B cell (primary cell): ENCODE measurements around the gene MLXIP. TPM values are rescaled to one million over a fixed set of nuclear protein-coding genes. Genes with fewer than 3 reads are reported as not detected.

ENCODE experiments used
- ATAC-seq: fragments of 200-7000 bp; cut with Tn5 transposase; one replicate; pipeline ENCODE4 v1.10.0; 2021; ENCODE audit warnings: low read depth, mild to moderate bottlenecking, moderate number of reproducible peaks, moderate library complexity
- CTCF ChIA-PET: fragments of 350-600 bp; sonication (Branson Sonifier 250); formaldehyde crosslinking; loops from one replicate; lab custom pipeline; 2021; ENCODE audit warnings: antibody characterized with exemption, inconsistent platforms; lab: Charles Lee
- POLR2A ChIA-PET: fragments of 350-600 bp; sonication (Branson Sonifier 250); formaldehyde crosslinking; loops from one replicate; lab custom pipeline; 2021; ENCODE audit warnings: antibody characterized with exemption; lab: Charles Lee
- DNase-seq: peaks from one replicate; pipeline ENCODE4 v3.0.0; 2013
- H2AFZ ChIP-seq: 2 replicates; pipeline ENCODE4 v1.6.1; 2012; ENCODE audit warnings: mild to moderate bottlenecking, low read depth, low read length; ENCODE audit not compliant: insufficient read depth, poor library complexity, severe bottlenecking
- H3K27ac ChIP-seq, 2 donors: 1 replicate in 1 of 2; 2 replicates in 1 of 2; pipeline ENCODE4 v1.5.1; 2012 to 2013; ENCODE audit warnings: low read length in 2 of 2, mild to moderate bottlenecking in 2 of 2, moderate library complexity in 1 of 2
- H3K27me3 ChIP-seq, 4 experiments: fragments of 200-600 bp in 1 of 4; sonication (generic) in 1 of 4; replicated peaks in 1 of 4; 1 replicate in 2 of 4; 2 replicates in 2 of 4; pipeline versions ENCODE4 v1.6.1 to v1.7.0; 2013 to 2016; ENCODE audit warnings: low read length in 3 of 4, mild to moderate bottlenecking in 2 of 4, mixed read lengths in 1 of 4, moderate library complexity in 1 of 4; ENCODE audit not compliant: insufficient read depth in 4 of 4, control insufficient read depth in 3 of 4; ENCODE audit errors: control extremely low read depth in 1 of 4
- H3K36me3 ChIP-seq, 2 experiments: replicated peaks in 1 of 2; 1 replicate in 1 of 2; 2 replicates in 1 of 2; pipeline versions ENCODE4 v1.6.1 to v1.7.1; 2013; ENCODE audit warnings: low read length in 1 of 2; ENCODE audit not compliant: insufficient read depth in 2 of 2, control insufficient read depth in 1 of 2; ENCODE audit errors: control extremely low read depth in 1 of 2, extremely low read depth in 1 of 2
- H3K4me1 ChIP-seq, 2 donors: fragments of 200-600 bp in 1 of 2; sonication (generic) in 1 of 2; 1 replicate in 1 of 2; 2 replicates in 1 of 2; pipeline versions ENCODE4 v1.5.1 to v1.6.1; 2013 to 2017; ENCODE audit warnings: low read length in 2 of 2; ENCODE audit not compliant: control insufficient read depth in 2 of 2, insufficient read depth in 2 of 2
- H3K4me2 ChIP-seq: replicated peaks from 2 replicates; pipeline ENCODE3; 2012; ENCODE audit warnings: mild to moderate bottlenecking, low read depth, low read length; ENCODE audit not compliant: poor library complexity, severe bottlenecking
- H3K4me3 ChIP-seq, 5 experiments: fragments of 200-600 bp in 1 of 5; sonication (generic) in 1 of 5; 1 replicate in 3 of 5; 2 replicates in 2 of 5; pipeline versions ENCODE4 v1.5.1 to v1.7.0; 2011 to 2016; ENCODE audit warnings: low read length in 4 of 5, mild to moderate bottlenecking in 4 of 5, low read depth in 2 of 5, control low read depth in 1 of 5, moderate library complexity in 1 of 5; ENCODE audit not compliant: insufficient read depth in 1 of 5; ENCODE audit errors: control extremely low read depth in 1 of 5, extremely low read depth in 1 of 5
- H3K79me2 ChIP-seq: fragments of 200-600 bp; sonication (generic); one replicate; pipeline ENCODE4 v1.6.0; 2016; ENCODE audit warnings: low read length; ENCODE audit not compliant: control insufficient read depth, insufficient read depth
- H3K9ac ChIP-seq: fragments of 200-600 bp; sonication (generic); 2 replicates; pipeline ENCODE4 v1.6.1; 2017; ENCODE audit warnings: mild to moderate bottlenecking, low read length, moderate library complexity
- H3K9me3 ChIP-seq, 3 donors: one replicate each; pipeline versions ENCODE4 v1.6.1 to v1.7.1; 2013; ENCODE audit warnings: low read length in 2 of 3; ENCODE audit not compliant: control insufficient read depth in 2 of 3, insufficient read depth in 1 of 3; ENCODE audit errors: control extremely low read depth in 1 of 3
- H4K20me1 ChIP-seq: 2 replicates; pipeline ENCODE4 v1.6.0; 2012; ENCODE audit warnings: mild to moderate bottlenecking, low read length; ENCODE audit not compliant: insufficient read depth, control insufficient read depth, poor library complexity, severe bottlenecking
- H3K27ac Mint-ChIP-seq: one replicate; pipeline ENCODE4 v1.8.0; 2021; ENCODE audit warnings: mixed read lengths
- H3K27me3 Mint-ChIP-seq: one replicate; pipeline ENCODE4 v1.8.0; 2021; ENCODE audit warnings: mixed read lengths
- H3K4me1 Mint-ChIP-seq: one replicate; pipeline ENCODE4 v1.8.0; 2021; ENCODE audit warnings: mixed read lengths
- H3K4me3 Mint-ChIP-seq: one replicate; pipeline ENCODE4 v1.8.0; 2021; ENCODE audit warnings: mixed read lengths
- H3K9me3 Mint-ChIP-seq: one replicate; pipeline ENCODE4 v1.8.0; 2022; ENCODE audit warnings: mixed read lengths; ENCODE audit not compliant: insufficient read depth
- CTCF ChIP-seq: fragments of 200-600 bp; IDR thresholded peaks from one replicate; pipeline ENCODE4 v1.8.0; 2022; ENCODE audit warnings: antibody characterized with exemption, mild to moderate bottlenecking
- EZH2 ChIP-seq: IDR thresholded peaks from 2 replicates; pipeline ENCODE4 v1.6.1; 2012; ENCODE audit warnings: borderline replicate concordance, low read depth, mild to moderate bottlenecking, moderate library complexity, low read length; ENCODE audit not compliant: insufficient read depth, poor library complexity, severe bottlenecking
- WGBS: methylation state at CpG from one replicate; pipeline ENCODE4 v1.1.5; 2013; ENCODE audit warnings: missing lambda C conversion rate; ENCODE audit not compliant: insufficient coverage; 5-methylcytosine and 5-hydroxymethylcytosine counted together
- intact Hi-C: fragments of 100-400 bp; cut with micrococcal nuclease; formaldehyde crosslinking; loops from one replicate; pipeline ENCODE4 v1.10.0; 2022
- polyA plus RNA-seq: library from polyadenylated mRNA; depleted of rRNA; stranded (reverse); fragments of >200 nt; gene quantifications from 2 replicates; pipeline ENCODE4 v1.2.3, GENCODE V29; 2012
- total RNA-seq, 2 donors: library from RNA; stranded (reverse); fragments of 120-200 nt in 1 of 2; gene quantifications; 1 replicate in 1 of 2; 2 replicates in 1 of 2; pipeline versions ENCODE4 v1.2.3 to v1.2.4, GENCODE V29; 2013 to 2022

The MLXIP gene
- total and polyA plus RNA-seq, 2 donors (not counting 1 experiment from before 2014, with no cell fraction given) = 28.1 to 91.2 TPM

DNA sequence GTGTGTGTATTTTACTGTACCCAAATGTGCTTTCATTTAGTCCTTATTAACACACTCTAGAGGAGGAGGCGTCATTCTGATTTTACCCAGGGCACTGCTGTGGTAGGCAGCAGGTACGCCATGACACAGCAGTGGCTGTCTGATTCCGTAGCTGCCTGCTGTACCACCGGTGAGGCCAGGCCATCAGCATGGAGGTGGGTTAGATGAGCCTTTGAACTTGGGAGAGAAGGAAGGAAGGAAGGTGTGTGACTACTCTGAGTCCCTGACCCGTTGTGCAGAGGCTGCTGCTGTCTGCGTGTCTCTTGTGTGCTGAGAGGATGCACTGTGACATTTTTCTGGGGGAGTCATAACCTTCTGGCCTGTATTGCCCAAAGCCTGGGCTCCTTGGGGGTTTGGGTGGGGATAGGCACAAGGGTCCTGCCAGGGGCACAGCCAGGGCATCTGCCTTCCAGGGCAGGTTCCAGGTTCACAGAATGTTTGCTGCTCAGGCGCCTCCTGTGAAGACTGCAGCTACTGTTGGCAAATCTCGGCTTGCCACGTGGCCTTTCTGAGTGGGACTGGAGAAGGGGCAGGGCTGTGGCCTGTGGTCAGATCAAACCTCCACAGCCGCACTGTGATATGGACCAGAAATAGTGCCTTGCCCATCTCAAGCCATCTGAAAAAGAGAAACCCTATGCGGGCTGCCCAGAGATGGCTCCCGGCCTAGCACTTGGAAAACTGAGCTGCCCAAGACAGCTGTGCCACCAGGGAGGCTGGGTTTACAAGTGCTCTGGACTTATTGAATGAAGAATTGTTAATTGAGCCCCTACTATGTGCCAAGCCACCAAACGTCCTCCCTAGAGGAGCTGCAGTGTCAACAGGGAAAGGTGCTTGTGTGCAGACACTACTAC is 47.1 kb downstream of the MLXIP start:
- H3K4me1 Mint-ChIP-seq = peaks cover 19% of the 10 kb centered on the region
- no peak overlapping the region for H3K27ac Mint-ChIP-seq
- Histone ChIP-seq H2AFZ (no peak overlapping the region), H3K4me1 (peaks cover 7 to 10% of the 10 kb centered on the region in 2 donors), H3K27me3 (no peaks in the 10 kb centered on the region), H3K4me3 (no peak overlapping the region), H3K4me2 (no peak overlapping the region), H3K36me3 (peaks cover 2 to 41% of the 10 kb centered on the region in 2 experiments), H4K20me1 (peaks cover 60% of the 10 kb centered on the region), H3K9ac (no peak overlapping the region), H3K79me2 (peaks cover 56% of the 10 kb centered on the region), H3K9me3 (no peaks in the 10 kb centered on the region), H3K27ac (no peak overlapping the region)
- no peaks in the 10 kb centered on the region for H3K9me3 Mint-ChIP-seq
- POLR2A ChIA-PET = no interaction called here
- DNase-seq = no peak
- 88% methylated on average over 11 of the region's 13 CpGs for WGBS
- intact Hi-C loops = no loop called here
- no peak overlapping the region for H3K4me3 Mint-ChIP-seq
- ATAC-seq = no peak
- CTCF ChIA-PET = interaction anchor here (0.6 to 9.7 kb wide), 7 partner anchors 26 to 208 kb away, joined by 3 to 154 read pairs (median 5); partner anchors contain the start of genes CFAP251 and MLXIP
- H3K27me3 Mint-ChIP-seq = no peaks in the 10 kb centered on the region
- TF ChIP-seq CTCF (no peak), EZH2 (no peak)

DNA sequence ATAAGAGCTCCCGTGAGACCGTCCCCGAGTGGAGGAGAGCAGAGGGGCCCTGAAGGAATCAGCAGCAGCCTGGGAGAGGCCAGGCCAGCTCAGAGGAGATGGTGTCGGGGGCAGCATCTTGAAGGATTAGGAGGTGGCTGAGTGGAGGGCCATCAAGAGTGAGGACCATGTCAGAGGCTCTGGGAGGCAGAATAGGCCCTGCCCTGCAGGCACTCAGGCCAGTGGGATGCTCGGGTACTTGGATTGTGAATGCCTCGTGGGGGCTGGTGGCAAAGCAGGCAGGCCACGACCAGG is 47.7 kb downstream of the MLXIP start:
- no peaks in the 10 kb centered on the region for H3K27me3 Mint-ChIP-seq
- peaks cover 2 to 45% of the 10 kb centered on the region in 2 experiments for H3K36me3 ChIP-seq
- ChIA-PET POLR2A (no interaction called here), CTCF (interaction anchor here (1.4 to 9.7 kb wide), 3 partner anchors 57 to 75 kb away, joined by 3 to 154 read pairs (median 35); no protein-coding TSS in a partner anchor)
- no peak overlapping the region for H2AFZ ChIP-seq
- DNase-seq (no peak), ATAC-seq (no peak)
- no peak overlapping the region for H3K27ac Mint-ChIP-seq
- peaks cover 65% of the 10 kb centered on the region for H4K20me1 ChIP-seq
- H3K4me3 ChIP-seq = no peak overlapping the region
- no peak overlapping the region for H3K9ac ChIP-seq
- no peaks in the 10 kb centered on the region for H3K27me3 ChIP-seq
- TF ChIP-seq EZH2 (no peak), CTCF (no peak)
- H3K9me3 Mint-ChIP-seq = no peaks in the 10 kb centered on the region
- 85% methylated on average over 7 of the region's 7 CpGs for WGBS
- no peaks in the 10 kb centered on the region for H3K9me3 ChIP-seq
- no peak overlapping the region for H3K4me3 Mint-ChIP-seq
- no peak overlapping the region for H3K4me2 ChIP-seq
- peaks cover 18% of the 10 kb centered on the region for H3K4me1 Mint-ChIP-seq
- intact Hi-C loops = no loop called here
- no peak overlapping the region for H3K27ac ChIP-seq
- peaks cover 7 to 10% of the 10 kb centered on the region in 2 donors for H3K4me1 ChIP-seq
- peaks cover 56% of the 10 kb centered on the region for H3K79me2 ChIP-seq
